HFFc6 (cell line): ENCODE data around the gene HSF5. TPM values are rescaled to one million over a fixed set of nuclear protein-coding genes. Genes with fewer than 3 reads are reported as not detected.

Experiments used
- DNase-seq: peaks from one replicate; pipeline ENCODE4 v3.0.0-alpha.2; 2018
- H3K27ac Mint-ChIP-seq: 2 replicates; pipeline ENCODE4 v1.8.0; 2020; ENCODE audit warnings: mild to moderate bottlenecking, mixed read lengths
- H3K27me3 Mint-ChIP-seq: 2 replicates; pipeline ENCODE4 v1.8.0; 2021; ENCODE audit warnings: mild to moderate bottlenecking, moderate library complexity, mixed read lengths; ENCODE audit not compliant: insufficient read depth
- H3K36me3 Mint-ChIP-seq: 2 replicates; pipeline ENCODE4 v1.8.0; 2021; ENCODE audit warnings: low read depth, mixed read lengths
- H3K4me1 Mint-ChIP-seq: 2 replicates; pipeline ENCODE4 v1.8.0; 2020; ENCODE audit warnings: low read depth, mixed read lengths
- H3K4me3 Mint-ChIP-seq: 2 replicates; pipeline ENCODE4 v1.8.0; 2020; ENCODE audit warnings: mild to moderate bottlenecking, moderate library complexity, mixed read lengths
- H3K9me3 Mint-ChIP-seq: 2 replicates; pipeline ENCODE4 v1.8.0; 2020; ENCODE audit warnings: mild to moderate bottlenecking, mixed read lengths
- total RNA-seq, 6 experiments: library from RNA; stranded (reverse); fragmentation: NEBNext Ultra II Directional; extraction: Animal tissue kit (Norgen Biotek cat#: 25700); gene quantifications; 2 replicates in 1 of 6; 3 replicates in 5 of 6; pipeline ENCODE4 v1.2.3, GENCODE V29; 2021
- TF ChIP-seq, protein P1 (sequence below): fragments of 200-600 bp; sonication (generic); IDR thresholded peaks from 2 replicates; pipeline ENCODE4 v1.5.0; 2021; ENCODE audit warnings: antibody characterized with exemption, mild to moderate bottlenecking

HSF5 gene
- total RNA-seq, 6 experiments from 2014 or later = not detected

DNA sequence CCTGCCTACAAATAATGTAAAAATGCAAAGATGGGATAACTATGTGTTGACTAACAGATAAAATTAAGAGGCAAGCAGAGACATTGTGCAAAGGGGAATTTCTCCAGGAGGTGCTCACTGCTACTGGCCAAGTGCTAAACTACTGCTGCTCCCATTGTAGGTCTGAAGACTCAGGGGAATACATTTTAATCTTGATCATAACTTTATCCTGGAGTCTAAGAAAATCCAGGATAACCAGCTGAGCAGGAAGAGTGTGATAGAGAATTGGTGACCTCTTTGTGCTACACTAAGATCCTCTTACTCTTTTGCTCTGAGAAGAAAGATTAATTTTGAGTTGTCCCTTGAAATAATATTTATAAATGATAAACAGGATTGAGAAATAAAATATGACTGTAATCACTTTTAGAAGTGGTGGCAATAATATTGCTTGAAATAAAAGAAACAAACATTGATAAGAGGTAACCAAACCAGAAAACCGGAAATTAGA, 76.8 kb downstream of the HSF5 start:
- Mint-ChIP-seq H3K4me3 (no peak overlapping the region), H3K27me3 (peaks cover 3% of the 10 kb centered on the region), H3K27ac (no peak overlapping the region), H3K36me3 (no peaks in the 10 kb centered on the region), H3K9me3 (no peaks in the 10 kb centered on the region), H3K4me1 (no peaks in the 10 kb centered on the region)
- TF ChIP-seq, protein P1, sequence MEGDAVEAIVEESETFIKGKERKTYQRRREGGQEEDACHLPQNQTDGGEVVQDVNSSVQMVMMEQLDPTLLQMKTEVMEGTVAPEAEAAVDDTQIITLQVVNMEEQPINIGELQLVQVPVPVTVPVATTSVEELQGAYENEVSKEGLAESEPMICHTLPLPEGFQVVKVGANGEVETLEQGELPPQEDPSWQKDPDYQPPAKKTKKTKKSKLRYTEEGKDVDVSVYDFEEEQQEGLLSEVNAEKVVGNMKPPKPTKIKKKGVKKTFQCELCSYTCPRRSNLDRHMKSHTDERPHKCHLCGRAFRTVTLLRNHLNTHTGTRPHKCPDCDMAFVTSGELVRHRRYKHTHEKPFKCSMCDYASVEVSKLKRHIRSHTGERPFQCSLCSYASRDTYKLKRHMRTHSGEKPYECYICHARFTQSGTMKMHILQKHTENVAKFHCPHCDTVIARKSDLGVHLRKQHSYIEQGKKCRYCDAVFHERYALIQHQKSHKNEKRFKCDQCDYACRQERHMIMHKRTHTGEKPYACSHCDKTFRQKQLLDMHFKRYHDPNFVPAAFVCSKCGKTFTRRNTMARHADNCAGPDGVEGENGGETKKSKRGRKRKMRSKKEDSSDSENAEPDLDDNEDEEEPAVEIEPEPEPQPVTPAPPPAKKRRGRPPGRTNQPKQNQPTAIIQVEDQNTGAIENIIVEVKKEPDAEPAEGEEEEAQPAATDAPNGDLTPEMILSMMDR = no peak
- DNase-seq = no peak

DNA sequence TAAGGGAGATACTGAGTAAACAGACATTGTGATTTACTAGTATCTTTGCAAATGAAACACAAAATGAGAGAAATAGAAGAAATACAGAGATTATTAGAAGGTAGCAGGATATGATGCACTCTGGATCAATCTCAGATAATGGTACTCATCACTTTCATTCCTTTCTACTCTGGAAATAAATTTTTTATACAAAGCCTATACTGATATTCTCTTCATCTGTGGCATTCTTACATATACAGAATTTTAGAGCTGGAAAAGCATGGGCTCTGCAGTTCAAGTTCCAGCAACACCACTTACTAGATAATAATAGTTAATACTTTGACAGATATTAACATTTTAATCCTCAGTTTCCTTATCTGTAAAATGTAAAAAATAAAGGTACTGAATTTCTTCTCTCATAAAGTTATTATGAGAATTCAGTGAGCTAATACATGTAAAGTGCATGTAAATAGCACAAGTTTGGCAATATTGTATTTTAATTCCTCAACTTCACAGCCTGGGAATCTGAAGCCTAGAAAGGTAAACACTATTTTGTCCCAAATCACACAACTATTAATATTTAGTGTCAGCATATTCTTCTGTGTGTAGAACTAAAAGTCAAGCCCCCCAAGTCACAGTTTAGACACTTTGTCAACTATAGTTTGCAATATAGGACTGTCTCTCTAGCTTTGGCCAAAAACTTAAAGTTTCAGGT, 77.3 kb downstream of the HSF5 start:
- Mint-ChIP-seq H3K27me3 (peaks cover 3% of the 10 kb centered on the region), H3K9me3 (no peaks in the 10 kb centered on the region), H3K36me3 (no peaks in the 10 kb centered on the region), H3K4me3 (no peak overlapping the region), H3K27ac (no peak overlapping the region), H3K4me1 (no peaks in the 10 kb centered on the region)
- TF ChIP-seq, protein P1 = no peak
- DNase-seq = no peak

DNA sequence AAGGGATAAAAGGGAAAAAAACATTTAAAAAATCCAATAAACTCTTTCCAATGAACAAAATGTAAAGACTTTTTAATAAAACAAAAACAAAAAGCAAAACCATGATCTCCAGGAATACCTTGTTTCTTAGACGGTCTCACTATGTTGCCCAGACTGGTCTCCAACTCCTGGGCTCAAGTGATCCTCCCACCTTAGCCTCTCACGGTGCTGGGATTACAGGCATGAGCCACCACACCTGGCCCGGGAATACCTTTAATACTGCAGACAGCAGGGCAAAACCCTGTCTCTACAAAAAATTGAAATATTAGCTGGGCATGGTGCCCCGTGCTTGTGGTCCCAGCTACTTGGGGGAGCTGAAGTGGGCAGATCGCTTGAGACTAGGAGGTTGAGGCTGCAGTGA, 78.8 kb downstream of the HSF5 start:
- no peak for DNase-seq
- H3K9me3 Mint-ChIP-seq = no peaks in the 10 kb centered on the region
- H3K27me3 Mint-ChIP-seq = peaks cover 3% of the 10 kb centered on the region
- TF ChIP-seq, protein P1 = no peak
- no peaks in the 10 kb centered on the region for H3K4me1 Mint-ChIP-seq
- no peak overlapping the region for H3K4me3 Mint-ChIP-seq
- H3K27ac Mint-ChIP-seq = no peak overlapping the region
- H3K36me3 Mint-ChIP-seq = no peaks in the 10 kb centered on the region

DNA sequence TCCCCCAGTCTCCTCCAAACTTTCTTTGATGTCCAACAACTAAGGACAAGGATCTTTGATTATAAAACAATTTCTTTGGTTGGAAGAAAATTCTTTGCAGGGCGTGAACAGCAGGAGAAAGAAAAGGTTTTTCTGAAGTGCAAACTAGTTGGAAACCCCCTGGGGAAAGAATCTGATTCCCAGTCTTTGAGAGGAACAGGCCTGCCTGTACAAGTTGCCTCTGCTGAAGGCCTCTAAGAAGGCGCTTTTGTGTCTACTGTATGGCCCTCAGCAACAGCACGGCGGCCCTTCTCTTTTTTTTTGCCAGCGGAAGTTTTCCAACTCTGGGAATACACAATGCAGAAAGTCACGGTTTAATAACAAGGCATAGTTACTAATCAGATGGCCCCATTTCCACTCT, 84.9 kb downstream of the HSF5 start:
- Mint-ChIP-seq H3K27me3 (peaks cover 12% of the 10 kb centered on the region), H3K9me3 (no peaks in the 10 kb centered on the region), H3K4me3 (no peak overlapping the region), H3K36me3 (no peaks in the 10 kb centered on the region), H3K4me1 (peaks cover 17% of the 10 kb centered on the region), H3K27ac (no peak overlapping the region)
- TF ChIP-seq, protein P1 = no peak
- DNase-seq = no peak

DNA sequence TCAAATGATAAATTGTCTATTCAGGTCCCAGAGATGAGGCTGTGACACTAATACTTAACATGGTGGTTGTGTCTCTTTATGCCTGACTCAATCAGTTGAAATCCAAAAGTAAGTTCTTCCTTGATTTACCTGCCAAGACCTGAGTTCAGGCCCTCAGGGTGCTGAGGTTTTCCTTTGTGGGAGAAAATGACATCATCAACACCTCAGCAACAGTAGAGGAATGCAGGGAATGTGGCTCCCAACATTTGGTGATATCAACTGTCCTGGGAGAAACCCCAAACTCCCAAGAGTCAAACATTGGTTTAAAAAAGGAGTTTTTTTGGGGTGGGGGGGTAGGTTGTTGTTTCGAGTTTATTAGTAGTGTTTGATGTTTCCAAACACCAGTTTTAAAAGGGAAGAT, 85.5 kb downstream of the HSF5 start:
- TF ChIP-seq, protein P1 = no peak
- Mint-ChIP-seq H3K4me3 (no peak overlapping the region), H3K27ac (no peak overlapping the region), H3K4me1 (peaks cover 17% of the 10 kb centered on the region), H3K27me3 (peaks cover 19% of the 10 kb centered on the region), H3K9me3 (no peaks in the 10 kb centered on the region), H3K36me3 (no peaks in the 10 kb centered on the region)
- DNase-seq = no peak
